ENCODE measurements around the gene GOLGA5. TPM values are rescaled to one million over a fixed set of nuclear protein-coding genes. Genes with fewer than 3 reads are reported as not detected.

The GOLGA5 gene
- total RNA-seq, 1 experiment from 2014 or later = 16.2 TPM

- no peak for DNase-seq (ENCODE audit: low read depth)
- in situ Hi-C loops (cut with HindIII; ENCODE audit: low pct_unique_long_range_greater_than_20kb, low sequenced_read_pairs) = no loop called here
Measured at GRCh38 chr14:92861856-92862745, 68.0 kb downstream of the GOLGA5 start.

- DNase-seq (ENCODE audit: low read depth) = no peak
- in situ Hi-C loops (cut with HindIII; ENCODE audit: low pct_unique_long_range_greater_than_20kb, low sequenced_read_pairs) = no loop called here
Measured at GRCh38 chr14:92863286-92864080, 69.4 kb downstream of the GOLGA5 start.

- in situ Hi-C loops (cut with HindIII; ENCODE audit: low pct_unique_long_range_greater_than_20kb, low sequenced_read_pairs) = no loop called here
- no peak for DNase-seq (ENCODE audit: low read depth)
Measured at GRCh38 chr14:92865674-92866073, 71.6 kb downstream of the GOLGA5 start.

GRCh38 chr14:92866181-92866752, 72.2 kb downstream of the GOLGA5 start:
- DNase-seq (ENCODE audit: low read depth) = no peak
- in situ Hi-C loops (cut with HindIII; ENCODE audit: low pct_unique_long_range_greater_than_20kb, low sequenced_read_pairs) = no loop called here

DNA sequence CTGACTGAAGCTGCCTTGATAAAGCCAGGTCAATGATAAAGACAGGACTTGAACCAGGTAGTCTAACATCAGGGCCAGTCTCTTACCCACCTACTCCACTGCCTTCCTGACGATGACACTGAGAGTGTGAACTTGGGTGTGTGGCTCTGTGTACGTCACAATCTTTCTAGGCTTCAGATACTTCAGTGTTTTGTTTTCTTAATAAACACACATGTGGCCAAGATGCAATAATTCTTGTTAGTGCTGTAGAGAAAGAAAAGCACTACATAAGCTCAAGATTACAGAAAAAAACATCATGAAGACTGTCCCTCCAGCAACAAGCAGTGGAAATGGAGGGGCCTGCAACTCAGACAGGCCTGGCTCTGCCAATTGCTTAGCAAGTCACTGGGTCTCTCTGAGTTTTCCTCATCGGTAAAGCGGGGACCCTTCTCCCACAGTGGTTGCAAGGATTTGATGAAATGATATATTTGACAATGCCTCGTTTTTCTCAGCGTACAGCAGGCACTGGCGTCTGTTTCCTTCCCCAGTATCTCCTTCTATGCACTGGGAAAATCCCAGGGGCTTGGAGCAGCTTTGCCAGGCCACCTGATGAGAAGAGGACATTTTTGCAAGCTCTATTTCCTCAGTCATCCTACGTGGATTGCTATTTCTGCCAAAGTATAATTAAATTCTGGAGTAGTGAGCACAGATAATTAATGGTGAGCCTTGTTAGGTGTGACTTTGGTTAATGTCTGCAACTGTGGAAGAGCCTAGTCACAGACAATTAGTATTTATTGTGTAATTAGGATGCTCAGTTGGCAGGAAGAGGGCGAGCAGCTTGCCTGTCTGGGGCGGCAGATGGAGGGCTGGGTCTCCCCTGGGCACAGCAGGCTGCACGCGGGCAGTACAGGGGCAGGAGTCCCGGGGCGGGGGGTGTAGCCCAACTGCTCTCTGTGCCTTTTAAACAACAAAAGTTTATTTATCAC, 73.1 kb downstream of the GOLGA5 start:
- DNase-seq (ENCODE audit: low read depth) = no peak
- in situ Hi-C loops (cut with HindIII; ENCODE audit: low pct_unique_long_range_greater_than_20kb, low sequenced_read_pairs) = no loop called here

GRCh38 chr14:92874962-92875661, 81.0 kb downstream of the GOLGA5 start:
- in situ Hi-C loops (cut with HindIII; ENCODE audit: low pct_unique_long_range_greater_than_20kb, low sequenced_read_pairs) = no loop called here
- no peak for DNase-seq (ENCODE audit: low read depth)

- in situ Hi-C loops (cut with HindIII; ENCODE audit: low pct_unique_long_range_greater_than_20kb, low sequenced_read_pairs) = no loop called here
- no peak for DNase-seq (ENCODE audit: low read depth)
Measured at GRCh38 chr14:92877757-92878431, 83.8 kb downstream of the GOLGA5 start.

DNA sequence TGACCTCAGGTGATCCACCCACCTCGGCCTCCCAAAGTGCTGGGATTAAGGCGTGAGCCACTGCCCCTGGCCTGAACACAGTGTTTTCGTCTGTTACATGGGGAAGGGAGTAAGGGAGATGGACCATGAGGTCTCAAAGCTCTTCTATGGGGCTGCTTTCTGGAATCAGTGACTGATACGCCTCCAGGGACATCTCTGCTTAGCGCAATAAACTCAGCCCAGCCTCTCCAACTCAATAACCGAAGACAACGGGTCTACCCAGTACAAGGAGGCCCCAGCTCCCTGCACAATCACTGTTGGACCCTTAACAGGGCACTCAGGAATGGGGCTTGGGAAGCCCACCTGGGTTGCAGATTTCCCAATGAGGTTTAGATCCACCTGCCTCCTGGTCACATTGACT, 86.2 kb downstream of the GOLGA5 start:
- in situ Hi-C loops (cut with HindIII; ENCODE audit: low pct_unique_long_range_greater_than_20kb, low sequenced_read_pairs) = no loop called here
- DNase-seq (ENCODE audit: low read depth) = no peak

GRCh38 chr14:92880851-92881250, 86.7 kb downstream of the GOLGA5 start:
- in situ Hi-C loops (cut with HindIII; ENCODE audit: low pct_unique_long_range_greater_than_20kb, low sequenced_read_pairs) = no loop called here
- DNase-seq (ENCODE audit: low read depth) = no peak

GRCh38 chr14:92883066-92883465, 89.0 kb downstream of the GOLGA5 start:
- in situ Hi-C loops (cut with HindIII; ENCODE audit: low pct_unique_long_range_greater_than_20kb, low sequenced_read_pairs) = no loop called here

DNA sequence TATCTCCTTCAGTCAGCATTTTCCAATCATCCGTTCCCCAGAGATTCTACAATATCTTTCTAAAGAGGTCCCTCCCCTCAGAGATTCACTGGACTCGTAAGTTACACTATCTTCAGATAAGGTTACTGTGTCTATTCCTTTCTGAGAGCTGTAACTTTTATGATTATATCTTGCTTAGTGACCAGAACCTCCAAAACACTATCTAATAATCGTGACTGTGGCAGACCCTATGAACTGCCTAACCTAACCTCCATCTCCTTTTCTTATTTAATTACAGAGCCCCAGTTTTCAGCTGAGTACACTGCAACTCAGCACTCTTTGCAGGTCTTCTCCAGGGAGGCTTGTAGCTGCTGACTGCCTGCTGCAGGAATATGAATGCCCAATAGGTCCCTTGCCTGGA, 90.3 kb downstream of the GOLGA5 start:
- DNase-seq (ENCODE audit: low read depth) = no peak
- in situ Hi-C loops (cut with HindIII; ENCODE audit: low pct_unique_long_range_greater_than_20kb, low sequenced_read_pairs) = no loop called here

More at GRCh38 chr14:92883066-92883465, 89.0 kb downstream of the GOLGA5 start:
- no peak for DNase-seq (ENCODE audit: low read depth)

DNA sequence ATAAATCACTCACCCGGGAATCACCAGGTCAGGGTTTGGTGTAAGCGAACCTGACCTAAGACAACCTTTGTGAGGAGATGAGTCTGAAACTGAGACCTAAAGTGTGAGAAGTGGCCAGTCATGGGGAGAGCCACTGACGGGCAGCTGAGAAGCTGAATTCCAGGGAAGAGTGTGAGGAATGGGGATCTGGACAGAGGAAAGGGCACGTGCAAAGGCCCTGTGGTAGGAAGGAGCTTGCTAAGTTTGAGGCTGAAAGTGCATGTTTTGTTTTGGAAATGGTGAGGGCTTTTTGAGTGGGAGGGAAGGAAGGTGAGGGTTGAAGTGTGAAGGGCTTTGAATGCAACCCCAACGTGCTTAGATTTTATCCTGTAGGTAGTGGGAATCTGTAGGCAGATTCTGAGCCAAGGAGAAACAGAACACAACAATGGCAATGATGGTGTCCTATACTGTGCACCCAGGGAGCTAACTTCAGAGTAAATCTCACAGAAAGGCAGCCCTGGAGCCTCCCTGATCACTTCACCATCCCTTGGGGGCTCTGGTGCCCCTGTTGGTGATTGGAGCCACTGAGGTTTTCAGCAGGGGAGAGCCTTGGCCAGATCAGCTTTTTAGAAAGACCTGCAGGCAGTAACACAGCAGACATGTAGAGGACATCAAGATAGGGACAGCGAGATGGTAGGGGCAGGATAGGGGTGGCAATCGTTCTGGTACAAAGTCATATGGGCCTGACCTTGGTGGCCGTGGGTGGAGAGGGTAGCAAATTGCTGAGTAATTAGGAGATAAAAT, 91.4 kb downstream of the GOLGA5 start:
- in situ Hi-C loops (cut with HindIII; ENCODE audit: low pct_unique_long_range_greater_than_20kb, low sequenced_read_pairs) = no loop called here
- DNase-seq (ENCODE audit: low read depth) = no peak

DNA sequence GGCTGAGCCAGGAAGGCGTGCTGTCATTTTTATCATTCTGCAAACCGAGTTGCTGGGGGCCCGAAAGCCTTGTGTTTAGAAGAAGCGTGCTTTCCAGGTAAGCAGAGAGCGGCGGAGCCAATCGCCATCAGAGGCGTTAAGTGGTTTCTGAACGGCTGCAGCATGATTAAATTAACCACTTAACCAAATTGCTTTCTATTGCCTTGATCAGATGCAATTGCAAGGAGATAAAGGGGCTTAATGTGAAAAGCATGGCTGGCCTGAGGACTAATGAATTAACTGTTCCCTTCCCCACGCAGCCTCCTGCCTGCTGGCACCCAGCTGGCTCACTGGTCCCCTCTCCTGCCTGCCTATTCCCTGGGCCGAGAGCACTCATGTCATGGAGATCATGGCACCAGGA, 92.2 kb downstream of the GOLGA5 start:
- DNase-seq (ENCODE audit: low read depth) = no peak
- in situ Hi-C loops (cut with HindIII; ENCODE audit: low pct_unique_long_range_greater_than_20kb, low sequenced_read_pairs) = no loop called here

DNA sequence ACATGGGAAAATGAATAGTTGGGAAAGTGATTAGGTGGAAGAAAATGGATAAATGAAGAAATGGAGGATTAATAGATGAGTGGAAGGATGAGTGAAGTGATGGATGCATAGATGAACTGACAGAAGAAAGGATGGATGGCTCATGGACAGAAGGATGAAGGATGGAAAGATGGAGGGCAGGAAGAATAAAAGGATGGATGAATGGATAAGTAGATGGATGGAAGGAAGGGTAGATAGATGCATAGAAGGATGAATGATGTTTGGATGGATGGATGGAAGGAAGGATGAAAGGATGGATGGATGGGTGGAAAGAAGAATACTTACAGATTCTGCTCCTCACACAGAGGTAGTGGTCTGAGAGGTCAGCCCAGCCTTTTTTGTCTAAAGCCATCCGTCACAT, 93.1 kb downstream of the GOLGA5 start:
- DNase-seq (ENCODE audit: low read depth) = no peak
- in situ Hi-C loops (cut with HindIII; ENCODE audit: low pct_unique_long_range_greater_than_20kb, low sequenced_read_pairs) = no loop called here

GRCh38 chr14:92888896-92889295, 94.8 kb downstream of the GOLGA5 start:
- in situ Hi-C loops (cut with HindIII; ENCODE audit: low pct_unique_long_range_greater_than_20kb, low sequenced_read_pairs) = no loop called here
- no peak for DNase-seq (ENCODE audit: low read depth)
